SU-DHL-6 (cell line): ENCODE measurements around the gene ZNF627.

Source experiments
- H2AFZ ChIP-seq: fragments of 200-600 bp; sonication (generic); 2 replicates; pipeline ENCODE4 v1.6.1; 2014; ENCODE audit warnings: low read depth, mild to moderate bottlenecking, moderate library complexity, mixed read lengths, antibody characterized with exemption, low read length; ENCODE audit not compliant: severe bottlenecking
- H3F3A ChIP-seq: fragments of 200-600 bp; shearing (Covaris generic); 2 replicates; pipeline ENCODE4 v1.6.0; 2016; ENCODE audit warnings: antibody characterized with exemption, mild to moderate bottlenecking; ENCODE audit not compliant: insufficient read depth
- H3K27ac ChIP-seq: fragments of 200-600 bp; sonication (generic); 2 replicates; pipeline ENCODE4 v1.5.1; 2016; ENCODE audit warnings: low read depth, mild to moderate bottlenecking, low read length, moderate library complexity, mixed read lengths
- H3K27me3 ChIP-seq: fragments of 200-600 bp; sonication (generic), shearing (Covaris generic); 2 replicates; pipeline ENCODE4 v1.6.0; 2014; ENCODE audit warnings: mild to moderate bottlenecking, low read length
- H3K36me3 ChIP-seq: fragments of 200-600 bp; sonication (generic); 2 replicates; pipeline ENCODE4 v1.6.1; 2014; ENCODE audit warnings: mild to moderate bottlenecking, low read length, mixed read lengths
- H3K4me2 ChIP-seq: fragments of 300-600, 200-600 bp; shearing (Covaris generic), sonication (generic); 2 replicates; pipeline ENCODE4 v1.6.0; 2014; ENCODE audit warnings: low read length, low read depth, mild to moderate bottlenecking; ENCODE audit not compliant: poor library complexity, severe bottlenecking
- H3K4me3 ChIP-seq: fragments of 200-600 bp; sonication (generic); 2 replicates; pipeline ENCODE4 v1.5.1; 2014; ENCODE audit warnings: antibody characterized with exemption, low read length, mild to moderate bottlenecking, mixed read lengths; ENCODE audit not compliant: insufficient read depth, poor library complexity, severe bottlenecking
- H3K79me2 ChIP-seq: fragments of 200-600 bp; sonication (generic); 2 replicates; pipeline ENCODE4 v1.6.1; 2014; ENCODE audit warnings: mild to moderate bottlenecking, low read length, moderate library complexity; ENCODE audit not compliant: insufficient read depth
- H3K9ac ChIP-seq: fragments of 200-600 bp; sonication (generic); 2 replicates; pipeline ENCODE4 v1.7.0; 2014; ENCODE audit warnings: mild to moderate bottlenecking, low read length
- H3K9me2 ChIP-seq: fragments of 200-600 bp; sonication (generic); replicated peaks from 2 replicates; pipeline ENCODE4 v1.6.1; 2014; ENCODE audit warnings: low read length; ENCODE audit not compliant: insufficient read depth
- H3K9me3 ChIP-seq: fragments of 200-600 bp; sonication (generic); 2 replicates; pipeline ENCODE4 v1.6.1; 2014; ENCODE audit warnings: low read length, mixed read lengths; ENCODE audit not compliant: insufficient read depth
- H4K20me1 ChIP-seq: fragments of 200-600 bp; sonication (generic); 2 replicates; pipeline ENCODE4 v1.6.1; 2014; ENCODE audit warnings: low read depth, mild to moderate bottlenecking, antibody characterized with exemption, low read length, moderate library complexity, mixed read lengths
- CTCF ChIP-seq: fragments of 200-600 bp; sonication (generic); IDR thresholded peaks from one replicate; pipeline ENCODE4 v1.5.1; 2017; ENCODE audit warnings: antibody characterized with exemption, mild to moderate bottlenecking, low read length, moderate library complexity; ENCODE audit not compliant: insufficient read depth, poor library complexity, severe bottlenecking
- EZH2phosphoT487 ChIP-seq: fragments of 200-600 bp; sonication (generic), shearing (Covaris generic); conservative IDR thresholded peaks from 2 replicates; pipeline ENCODE4 v1.6.1; 2018; ENCODE audit warnings: mild to moderate bottlenecking, antibody characterized with exemption, low read length, moderate library complexity, mixed read lengths

ZNF627 gene

GRCh38 chr19:11597202-11598102 lies at the start of gene ZNF627:
TSS of gene ZNF627 (plus strand) at chr19:11597483. CDS start at chr19:11597628, 145 bp downstream.
- TF ChIP-seq CTCF (no peak), EZH2phosphoT487 (no peak)
- H3K27me3 ChIP-seq = no peaks in the 10 kb centered on the region
- peaks cover 19% of the 10 kb centered on the region for H3K79me2 ChIP-seq
- H3K4me2 ChIP-seq = peak within 1 kb of the TSS; percentile 74
- H3K9ac ChIP-seq = peak within 1 kb of the TSS; percentile 82
- H3K27ac ChIP-seq = peak within 1 kb of the TSS; percentile 33
- H3K36me3 ChIP-seq = no peaks in the 10 kb centered on the region
- no peaks in the 10 kb centered on the region for H3K9me3 ChIP-seq
- peak within 1 kb of the TSS; percentile 83 for H3K4me3 ChIP-seq
- peak within 1 kb of the TSS; percentile 45 for H2AFZ ChIP-seq
- no peaks in the 10 kb centered on the region for H3K9me2 ChIP-seq
- H3F3A ChIP-seq = no peaks in the 10 kb centered on the region; the same call in 1 of the 2 replicates
- no peaks in the 10 kb centered on the region for H4K20me1 ChIP-seq

DNA sequence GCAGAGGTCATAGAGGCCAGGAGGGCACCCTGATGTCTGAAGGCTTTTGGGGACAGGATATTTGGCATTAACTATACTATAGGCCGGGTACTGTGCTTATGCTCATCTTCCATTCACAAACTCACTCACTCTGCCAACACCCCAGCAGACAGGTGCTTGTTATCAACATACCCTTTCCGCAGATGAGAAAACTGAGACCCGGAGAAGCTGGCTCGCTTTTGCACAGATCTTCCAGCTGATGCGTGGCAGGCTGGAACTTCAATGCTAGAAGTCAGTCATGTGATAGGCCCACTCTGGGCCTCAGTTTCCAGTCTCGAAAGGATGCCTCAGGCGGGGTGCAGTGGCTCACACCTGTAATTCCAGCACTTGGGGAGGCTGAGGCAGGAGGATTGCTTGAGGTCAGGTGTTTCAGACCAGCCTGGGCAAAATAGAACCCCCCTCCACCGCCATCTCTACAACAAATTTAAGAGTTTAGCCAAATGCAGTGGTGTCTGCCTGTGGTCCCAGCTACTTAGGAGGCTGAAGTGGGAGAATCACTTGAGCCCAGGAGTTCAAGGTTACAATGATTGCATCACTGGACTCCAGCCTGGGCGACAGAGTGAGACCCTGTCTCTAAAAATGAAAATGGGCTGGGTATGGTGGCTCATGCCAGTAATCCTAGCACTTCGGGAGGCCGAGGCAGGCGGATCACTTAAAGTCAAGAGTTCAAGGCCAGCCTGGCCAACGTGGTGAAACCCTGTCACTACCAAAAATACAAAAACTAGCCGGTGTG lies 49.2 kb upstream of the ZNF627 start:
- H3K4me3 ChIP-seq = no peak overlapping the region
- no peaks in the 10 kb centered on the region for H3K9me2 ChIP-seq
- no peak overlapping the region for H2AFZ ChIP-seq
- H3K9ac ChIP-seq = no peak overlapping the region
- no peaks in the 10 kb centered on the region for H3F3A ChIP-seq
- no peaks in the 10 kb centered on the region for H3K9me3 ChIP-seq
- H3K27me3 ChIP-seq = no peaks in the 10 kb centered on the region
- H4K20me1 ChIP-seq = no peaks in the 10 kb centered on the region
- H3K36me3 ChIP-seq = no peaks in the 10 kb centered on the region
- H3K4me2 ChIP-seq = no peak overlapping the region
- H3K27ac ChIP-seq = no peak overlapping the region
- no peak for TF ChIP-seq EZH2phosphoT487
- H3K79me2 ChIP-seq = no peaks in the 10 kb centered on the region

DNA sequence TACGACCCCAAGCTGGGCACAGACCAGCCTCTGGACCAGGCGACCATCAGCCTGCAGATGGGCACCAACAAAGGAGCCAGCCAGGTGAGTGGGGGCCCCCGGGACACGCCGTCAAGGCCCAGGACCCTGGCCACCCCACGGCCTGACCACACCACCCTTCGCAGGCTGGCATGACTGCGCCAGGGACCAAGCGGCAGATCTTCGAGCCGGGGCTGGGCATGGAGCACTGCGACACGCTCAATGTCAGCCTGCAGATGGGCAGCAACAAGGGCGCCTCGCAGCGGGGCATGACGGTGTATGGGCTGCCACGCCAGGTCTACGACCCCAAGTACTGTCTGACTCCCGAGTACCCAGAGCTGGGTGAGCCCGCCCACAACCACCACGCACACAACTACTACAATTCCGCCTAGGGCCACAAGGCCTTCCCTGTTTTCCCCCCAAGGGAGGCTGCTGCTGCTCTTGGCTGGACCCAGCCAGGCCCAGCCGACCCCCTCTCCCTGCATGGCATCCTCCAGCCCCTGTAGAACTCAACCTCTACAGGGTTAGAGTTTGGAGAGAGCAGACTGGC lies 47.8 kb upstream of the ZNF627 start:
- Histone ChIP-seq H3K27me3 (no peaks in the 10 kb centered on the region), H2AFZ (no peak overlapping the region), H3K79me2 (no peaks in the 10 kb centered on the region), H4K20me1 (no peaks in the 10 kb centered on the region), H3K36me3 (no peaks in the 10 kb centered on the region), H3K27ac (no peak overlapping the region), H3F3A (no peaks in the 10 kb centered on the region), H3K9ac (no peak overlapping the region), H3K9me2 (no peaks in the 10 kb centered on the region), H3K4me3 (no peak overlapping the region), H3K9me3 (no peaks in the 10 kb centered on the region), H3K4me2 (no peak overlapping the region)
- TF ChIP-seq EZH2phosphoT487 = no peak

DNA sequence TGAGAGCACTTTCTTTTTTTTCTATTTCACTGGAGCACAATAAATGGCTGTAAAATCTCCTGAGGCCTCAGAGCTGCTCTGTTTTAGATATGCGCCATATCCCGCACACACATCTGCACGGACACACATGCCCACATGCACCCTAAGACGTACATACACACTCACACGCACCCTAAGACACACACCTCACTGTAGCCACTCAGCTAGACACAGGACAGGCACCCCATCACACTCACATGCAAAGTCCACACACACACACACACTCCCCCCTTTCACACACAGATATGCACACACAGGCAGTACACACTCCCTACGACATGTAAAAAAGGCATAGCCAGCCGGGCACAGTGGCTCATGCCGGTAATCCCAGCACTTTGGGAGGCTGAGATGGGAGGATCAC lies 47.0 kb upstream of the ZNF627 start:
- no peaks in the 10 kb centered on the region for H3K27me3 ChIP-seq
- no peak overlapping the region for H3K4me2 ChIP-seq
- no peaks in the 10 kb centered on the region for H3K79me2 ChIP-seq
- no peaks in the 10 kb centered on the region for H3F3A ChIP-seq
- no peak overlapping the region for H3K9ac ChIP-seq
- H4K20me1 ChIP-seq = no peaks in the 10 kb centered on the region
- no peaks in the 10 kb centered on the region for H3K9me3 ChIP-seq
- no peak overlapping the region for H3K4me3 ChIP-seq
- TF ChIP-seq EZH2phosphoT487 (no peak), CTCF (no peak)
- no peak overlapping the region for H2AFZ ChIP-seq
- no peaks in the 10 kb centered on the region for H3K9me2 ChIP-seq
- no peaks in the 10 kb centered on the region for H3K36me3 ChIP-seq
- H3K27ac ChIP-seq = no peak overlapping the region
